Kidney capillary endothelial cell (primary cell): ENCODE results near the gene PTPRE.

Experiments used
- DNase-seq: peaks from one replicate; pipeline ENCODE4 v3.0.0-alpha.2; 2018; ENCODE audit warnings: low spot score

The PTPRE gene

DNA sequence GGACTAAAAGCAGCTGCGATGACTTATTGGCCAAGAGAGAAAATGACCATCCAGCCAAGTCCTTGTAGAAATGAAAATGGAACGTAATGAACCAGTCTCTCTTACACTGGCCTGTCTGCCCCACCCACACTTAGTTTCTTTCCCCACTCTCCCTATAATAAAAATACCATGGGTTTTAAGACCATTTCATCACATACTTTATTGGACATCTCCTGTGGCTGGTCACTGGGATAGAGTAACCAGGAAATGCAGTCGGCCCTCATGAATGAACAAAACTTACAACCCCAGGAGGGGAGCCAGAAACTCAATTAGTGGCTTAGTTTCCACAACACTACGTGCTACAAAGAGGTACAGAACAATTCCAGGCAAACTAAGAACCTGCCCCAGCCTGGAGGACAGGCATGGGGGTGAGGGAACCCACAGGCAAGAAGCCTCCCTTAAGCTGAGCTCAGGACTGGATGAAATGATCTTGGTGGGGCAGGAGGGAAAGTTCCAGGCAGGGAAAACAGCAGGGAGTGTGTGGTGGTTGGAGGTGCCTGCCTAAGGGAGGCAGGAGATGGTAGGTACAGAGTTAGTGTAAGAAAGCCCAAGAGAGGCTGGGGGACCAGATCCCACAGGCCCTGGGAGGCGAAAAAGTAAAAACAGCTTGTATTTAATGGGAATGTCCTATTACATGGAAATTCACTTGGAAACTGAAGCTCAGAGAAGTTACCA is 189.7 kb downstream of the PTPRE start:
- DNase-seq: no peak

DNA sequence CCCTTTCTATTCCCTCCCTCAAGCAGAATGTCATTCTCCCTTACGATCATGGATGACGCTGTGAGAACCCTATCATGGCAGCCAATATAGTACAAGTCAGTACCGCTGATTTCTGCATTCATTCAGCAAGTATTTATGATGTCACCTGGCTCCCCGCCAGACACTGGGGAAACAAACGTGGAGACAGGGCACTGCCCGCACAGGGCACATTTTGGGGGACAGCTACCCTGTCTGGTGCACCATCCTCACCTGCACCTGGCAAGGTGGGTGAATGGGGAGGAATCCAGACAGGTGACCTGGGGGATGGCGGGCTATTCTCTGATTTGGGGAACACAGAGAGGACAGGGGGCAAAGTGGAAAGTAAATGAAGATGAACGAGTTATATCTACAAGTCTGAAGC is 190.9 kb downstream of the PTPRE start:
- no peak for DNase-seq

DNA sequence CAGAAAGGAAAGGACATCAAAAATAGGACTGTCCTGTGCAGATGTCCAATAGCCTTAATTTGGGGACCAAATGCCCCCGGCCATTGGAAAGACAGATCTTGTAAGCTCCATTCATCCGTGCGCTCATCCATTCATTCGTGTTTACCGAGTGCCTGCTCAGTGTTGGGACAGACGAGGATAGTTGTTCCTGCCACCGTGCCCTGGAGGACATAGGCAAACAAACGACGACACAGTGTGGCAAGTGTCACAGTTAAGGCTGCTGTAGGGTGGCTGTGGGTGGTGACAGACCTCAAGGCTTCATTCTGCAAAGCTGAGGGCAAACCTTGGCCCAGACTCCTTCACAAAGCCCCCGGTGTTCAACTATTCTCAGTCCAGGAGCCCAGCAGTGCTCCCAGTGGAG is 191.7 kb downstream of the PTPRE start:
- DNase-seq: no peak

DNA sequence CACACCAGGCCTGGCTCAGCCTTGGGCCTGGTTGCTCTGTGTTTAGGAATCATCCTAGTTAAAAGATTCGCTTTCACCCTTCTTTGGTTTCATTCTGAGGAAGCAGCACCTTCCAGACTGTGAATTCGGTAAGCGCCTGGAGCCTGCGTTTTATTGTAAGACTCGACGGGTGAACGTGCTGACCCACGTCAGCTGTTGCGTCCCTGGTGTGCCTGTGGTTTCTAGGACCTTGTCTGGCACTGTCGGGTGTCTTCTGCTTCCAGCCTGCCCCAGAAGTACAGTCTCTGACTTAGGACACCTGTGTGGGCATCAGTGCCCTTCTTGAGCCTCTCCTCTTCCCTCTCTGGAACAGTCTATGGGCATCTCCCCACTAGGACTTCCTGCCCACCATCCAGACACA is 193.0 kb downstream of the PTPRE start:
- DNase-seq: no peak

DNA sequence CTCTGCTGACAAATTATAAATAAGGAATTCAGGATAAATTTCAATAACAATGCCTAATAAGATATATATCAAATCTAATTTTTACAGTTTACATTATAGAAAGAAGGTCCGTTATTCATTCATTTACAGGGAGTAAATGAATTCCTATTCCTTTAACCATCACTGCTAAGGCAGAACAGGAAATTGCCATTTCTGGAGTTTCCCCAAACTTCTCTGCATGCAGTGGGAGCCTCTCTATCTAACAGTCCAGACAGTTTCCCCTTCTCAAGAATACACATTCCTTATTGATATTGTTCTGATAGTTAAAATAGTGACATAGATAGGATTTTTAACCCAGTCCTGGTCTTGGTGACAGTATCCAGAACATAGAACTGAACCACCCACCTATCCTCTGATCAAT is 195.0 kb downstream of the PTPRE start:
- no peak for DNase-seq

DNA sequence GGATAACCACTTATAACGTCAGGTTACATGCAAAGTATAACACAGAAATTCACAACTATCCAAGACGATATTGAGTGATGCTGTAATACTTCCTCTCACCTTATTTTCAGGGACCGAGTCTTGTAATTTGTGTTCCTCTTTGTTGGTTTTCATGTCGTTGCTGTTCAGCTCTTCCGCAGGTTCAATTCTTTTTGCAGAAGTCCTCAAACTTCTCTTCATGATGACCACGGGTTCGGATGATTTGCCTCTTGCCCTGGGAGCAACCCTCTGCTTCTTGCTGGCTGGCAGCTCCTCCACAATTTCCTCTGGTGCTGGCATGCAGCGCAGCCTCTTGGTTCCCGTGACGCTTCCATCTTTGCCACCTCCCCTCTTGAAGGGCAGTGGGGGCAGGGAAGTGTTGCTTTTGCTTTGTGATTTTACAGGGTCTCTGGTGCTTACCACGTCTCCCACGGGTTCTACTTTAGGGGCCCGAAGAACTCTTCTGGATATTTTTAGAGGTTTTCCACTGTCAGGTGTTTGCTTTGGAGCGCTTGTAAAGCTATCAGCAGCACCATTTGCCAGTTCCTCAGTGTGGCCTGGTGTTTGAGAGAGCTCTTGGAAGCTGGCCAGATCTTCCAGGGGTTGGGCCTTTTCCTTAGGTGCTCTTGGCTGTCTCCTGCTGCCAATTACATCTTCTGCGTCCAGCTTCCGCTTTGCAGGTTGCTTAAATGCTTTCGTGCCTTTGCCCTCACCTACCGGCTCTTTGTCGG is 195.8 kb downstream of the PTPRE start:
- no peak for DNase-seq

DNA sequence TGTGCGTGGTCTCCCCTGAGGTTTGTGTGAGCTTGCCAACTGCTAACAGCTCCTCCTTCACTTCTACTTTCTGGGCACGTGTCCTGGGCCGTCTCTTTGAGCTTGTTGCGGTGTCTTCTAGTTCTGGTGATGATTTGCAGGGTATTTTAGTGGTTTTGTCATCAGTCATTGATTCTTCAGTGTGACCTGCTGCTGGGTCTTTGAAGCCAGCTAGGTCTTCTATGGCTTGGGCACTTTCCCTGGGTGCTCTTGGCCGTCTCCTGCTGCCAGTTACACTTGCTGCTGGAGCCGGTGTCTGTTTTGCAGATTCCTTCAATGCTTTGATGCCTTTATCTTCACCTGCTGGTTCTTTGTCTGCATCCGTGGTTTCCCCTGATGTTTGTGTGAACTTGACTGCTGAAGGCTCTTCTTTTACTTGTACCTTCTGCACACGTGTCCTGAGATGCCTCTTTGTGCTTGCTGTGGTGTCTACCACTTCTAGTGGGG is 196.4 kb downstream of the PTPRE start:
- DNase-seq: no peak

DNA sequence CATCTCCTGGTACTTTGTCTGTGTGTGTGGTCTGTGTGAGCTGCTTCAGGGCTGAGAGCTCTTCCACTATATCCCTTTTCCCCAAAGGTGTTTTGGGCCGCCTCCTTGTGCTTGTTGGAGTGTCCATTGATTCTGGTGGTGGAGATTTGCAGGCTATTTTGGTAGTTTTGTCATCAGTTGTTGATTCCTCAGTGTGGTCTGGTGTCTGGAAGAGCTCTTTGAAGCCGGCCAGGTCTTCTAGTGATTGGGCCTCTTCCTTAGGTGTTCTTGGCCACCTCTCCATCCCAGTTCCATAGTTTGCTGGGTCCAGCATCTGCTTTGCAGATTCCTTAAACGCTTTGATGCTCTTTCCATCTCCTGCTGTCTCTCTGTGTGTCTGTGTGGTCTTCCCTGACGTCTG is 198.5 kb downstream of the PTPRE start:
- DNase-seq: no peak

DNA sequence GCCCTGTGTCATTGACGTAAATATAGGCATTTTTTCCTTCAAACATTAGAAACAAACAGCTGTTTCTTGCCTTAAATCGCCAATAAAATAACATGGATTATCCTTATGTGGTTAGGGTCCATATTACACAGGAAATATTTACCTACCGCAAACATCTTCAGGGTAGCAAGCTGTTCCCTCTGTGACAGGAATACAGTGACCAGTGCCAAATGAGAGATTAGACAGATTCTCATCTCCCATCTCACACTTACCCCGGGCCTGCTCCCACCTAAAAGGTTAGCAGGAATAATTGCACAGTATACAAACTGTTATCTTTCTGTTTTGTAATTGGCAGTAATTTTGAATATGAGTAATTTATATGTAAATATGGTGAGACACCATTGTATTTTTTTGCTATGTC is 202.8 kb downstream of the PTPRE start:
- DNase-seq: no peak

DNA sequence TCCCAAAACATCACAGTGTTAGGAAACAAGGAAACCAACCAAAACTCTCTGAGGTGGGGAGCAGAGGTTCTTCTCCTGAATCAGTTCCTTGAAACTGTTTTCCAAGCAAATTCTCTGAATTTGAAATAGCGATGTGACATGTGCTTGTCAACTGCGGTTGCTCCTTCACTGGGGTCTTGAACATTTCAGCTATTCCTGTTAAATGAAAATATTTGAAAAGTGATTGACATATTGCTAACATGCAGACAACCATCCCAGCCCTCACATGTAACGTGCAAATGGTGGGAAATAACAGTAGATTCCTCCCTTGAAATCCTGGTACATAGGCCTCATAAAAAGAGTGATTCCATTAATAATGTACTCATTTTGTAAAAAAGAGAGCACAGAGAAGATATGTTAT is 203.4 kb downstream of the PTPRE start:
- no peak for DNase-seq

DNA sequence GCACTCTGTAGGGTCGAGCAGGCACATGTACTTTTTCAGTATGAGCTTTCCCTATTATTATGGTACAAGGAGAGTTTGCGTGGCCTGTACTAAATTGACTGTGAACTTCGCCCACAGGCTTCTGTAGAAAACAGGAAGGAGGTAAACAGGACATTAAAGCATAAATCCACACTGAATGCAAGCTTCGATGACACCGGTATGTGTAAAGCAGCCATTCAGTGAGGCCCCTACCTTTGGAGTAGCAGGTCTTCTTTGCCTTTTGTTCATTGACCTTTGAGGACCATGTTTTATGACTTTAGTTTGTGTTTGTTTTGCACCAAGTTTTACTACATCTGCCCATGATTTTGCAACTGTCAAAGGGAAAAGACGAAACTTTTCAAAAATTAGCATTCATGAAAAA is 204.8 kb downstream of the PTPRE start:
- DNase-seq: no peak

DNA sequence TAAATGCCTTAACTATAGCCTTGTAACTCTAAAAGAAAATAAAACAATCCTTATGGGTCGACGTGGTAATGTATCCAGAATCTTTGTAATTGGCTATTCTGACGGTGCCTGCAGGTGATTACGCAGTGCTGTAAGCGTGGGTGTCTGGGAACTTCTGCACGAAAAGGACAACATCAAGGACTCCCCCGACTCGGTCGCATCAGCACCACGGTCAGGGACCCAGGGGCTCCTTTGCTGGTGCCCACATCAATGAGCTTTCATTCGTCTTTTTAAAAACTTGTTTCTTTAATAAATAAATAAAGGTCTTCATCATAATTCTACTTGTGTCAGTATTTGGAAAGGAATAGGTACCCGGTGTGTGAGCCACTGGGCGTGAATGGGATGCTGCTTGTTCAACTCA is 206.1 kb downstream of the PTPRE start:
- no peak for DNase-seq

DNA sequence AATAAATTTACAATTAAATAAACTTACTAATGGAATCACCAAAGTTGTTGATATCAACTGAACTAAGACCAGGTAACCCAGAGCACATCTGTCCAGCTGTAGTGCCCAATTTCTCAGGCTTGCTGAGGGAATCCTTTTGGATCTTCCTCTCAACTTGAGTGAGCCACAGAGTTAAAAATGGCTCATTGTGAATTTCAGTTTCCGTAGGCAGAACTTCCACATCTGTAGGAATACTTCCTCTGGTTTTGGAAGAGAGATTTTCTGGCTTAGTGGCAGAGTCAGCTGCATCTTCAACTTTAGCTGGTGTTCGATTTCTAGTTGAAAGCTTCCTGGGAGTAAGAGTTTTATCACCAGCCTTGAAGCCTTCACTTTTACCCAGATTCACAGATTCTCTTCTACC is 208.0 kb downstream of the PTPRE start:
- no peak for DNase-seq

DNA sequence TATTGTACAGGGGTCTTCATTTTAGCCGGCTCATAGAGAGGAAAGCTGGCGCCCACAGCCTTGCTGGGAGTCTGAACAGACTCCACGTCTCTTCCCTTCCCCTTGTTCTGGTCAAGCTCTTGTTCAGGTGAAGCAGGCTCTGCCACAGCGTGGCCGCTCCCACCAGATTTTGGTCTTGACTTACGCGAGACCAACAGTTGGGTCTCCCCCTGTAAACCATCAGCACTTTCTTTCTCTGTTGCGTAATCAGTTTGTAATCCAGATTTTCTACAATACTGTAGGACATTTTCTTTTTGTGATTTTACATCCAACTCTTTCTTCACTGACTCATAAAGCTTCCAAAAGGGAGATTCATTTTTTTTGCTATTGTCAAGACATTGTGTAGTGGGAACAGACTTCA is 208.5 kb downstream of the PTPRE start:
- DNase-seq: no peak

DNA sequence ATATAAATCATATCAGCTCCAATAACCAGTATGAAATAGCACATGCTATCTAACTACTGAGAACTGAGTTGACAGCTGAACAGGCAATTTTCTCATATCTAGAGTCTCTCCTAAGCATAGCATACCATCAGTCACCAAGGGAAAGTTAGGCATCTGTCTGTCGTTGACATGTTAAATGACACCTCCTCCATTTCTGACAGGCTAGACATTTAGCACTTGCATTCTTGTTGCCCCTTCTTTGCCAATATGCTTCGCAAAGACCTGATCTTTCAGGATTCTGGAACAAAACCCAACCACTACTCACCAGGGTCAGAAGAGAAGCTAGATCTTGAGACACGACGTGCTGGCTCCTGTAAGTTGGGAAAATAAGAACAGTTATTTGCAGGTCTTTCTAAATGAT is 209.3 kb downstream of the PTPRE start:
- no peak for DNase-seq

DNA sequence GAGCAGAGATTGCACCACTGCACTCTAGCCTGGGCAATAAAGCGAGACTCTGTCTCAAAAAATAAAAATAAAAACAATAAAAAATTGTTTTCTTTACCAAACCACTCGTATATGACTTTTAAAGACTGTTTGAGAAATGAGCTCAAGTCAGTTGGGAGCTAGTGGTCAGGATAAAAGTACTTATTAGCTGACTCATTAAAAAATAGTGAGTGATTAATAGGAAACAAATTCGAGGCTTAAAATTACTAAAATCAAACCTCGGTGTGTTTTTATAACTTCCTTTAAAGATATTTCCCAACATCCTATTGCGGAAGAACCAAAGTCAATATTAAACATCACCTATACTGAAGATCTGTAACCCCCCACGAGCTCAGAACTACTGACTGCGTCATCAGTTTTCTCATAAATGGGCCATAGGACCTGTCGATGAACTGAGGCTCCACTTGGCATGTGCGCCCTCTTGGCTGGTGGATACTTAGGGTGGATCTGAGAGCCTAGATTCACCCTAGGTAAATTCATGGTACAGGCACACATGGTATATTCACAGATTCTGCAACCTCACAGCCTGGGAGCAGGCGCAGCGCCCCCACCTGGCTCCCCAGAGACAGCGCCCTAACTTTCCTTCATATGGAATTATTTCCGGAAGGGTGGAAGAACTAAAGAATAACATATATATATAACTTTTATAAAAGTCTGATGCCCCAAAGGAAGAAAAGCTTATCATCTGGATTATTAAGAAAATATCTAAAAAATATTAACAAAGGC is 210.1 kb downstream of the PTPRE start:
- DNase-seq: no peak

DNA sequence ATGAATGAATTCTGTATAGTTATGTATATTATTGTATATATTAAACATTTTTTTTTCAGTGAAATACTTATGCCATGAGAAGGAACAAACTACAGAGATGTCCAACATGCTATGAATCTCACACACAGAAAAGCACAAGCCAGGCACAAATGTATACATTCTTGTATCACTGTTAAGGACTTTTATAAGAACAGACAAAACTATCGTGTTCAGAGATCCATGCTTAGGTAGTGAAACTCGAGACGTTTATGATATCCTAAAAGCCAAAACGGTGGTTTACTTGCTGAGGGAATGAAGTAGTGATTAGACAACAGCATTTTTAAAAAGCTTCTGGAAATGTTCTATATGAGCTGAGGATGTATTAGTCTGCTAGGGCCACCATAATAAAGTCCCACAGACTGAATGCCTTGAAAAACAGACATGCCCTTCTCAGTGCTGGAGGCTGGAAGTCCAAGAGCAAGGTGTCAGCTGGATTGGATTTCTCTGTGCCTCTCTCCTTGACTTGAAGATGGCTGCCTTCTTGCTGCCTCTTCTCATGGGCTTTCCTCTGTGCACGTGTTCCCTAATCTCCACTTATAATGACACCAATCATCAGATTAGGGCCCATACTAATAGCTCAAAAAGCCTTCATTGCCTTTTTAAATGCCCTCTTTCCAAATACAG is 215.0 kb downstream of the PTPRE start:
- no peak for DNase-seq

DNA sequence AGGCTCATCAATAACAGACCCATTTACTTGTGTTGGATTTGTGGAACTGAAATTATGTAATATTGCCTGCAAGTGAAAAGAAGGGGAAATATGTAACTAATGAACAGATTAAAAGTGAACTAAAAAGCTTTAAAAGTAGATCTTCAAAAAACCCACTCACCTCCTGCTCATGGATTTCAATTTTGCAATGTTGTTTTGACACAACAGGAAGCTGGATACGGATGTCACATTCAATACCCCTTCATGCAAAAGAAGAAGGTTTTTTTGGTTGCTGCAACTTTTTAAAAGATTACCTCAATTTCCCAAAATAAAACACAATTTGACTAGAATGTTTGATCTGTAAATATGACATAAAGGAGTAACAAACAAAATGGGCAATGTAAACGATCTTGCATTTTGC is 216.0 kb downstream of the PTPRE start:
- no peak for DNase-seq

DNA sequence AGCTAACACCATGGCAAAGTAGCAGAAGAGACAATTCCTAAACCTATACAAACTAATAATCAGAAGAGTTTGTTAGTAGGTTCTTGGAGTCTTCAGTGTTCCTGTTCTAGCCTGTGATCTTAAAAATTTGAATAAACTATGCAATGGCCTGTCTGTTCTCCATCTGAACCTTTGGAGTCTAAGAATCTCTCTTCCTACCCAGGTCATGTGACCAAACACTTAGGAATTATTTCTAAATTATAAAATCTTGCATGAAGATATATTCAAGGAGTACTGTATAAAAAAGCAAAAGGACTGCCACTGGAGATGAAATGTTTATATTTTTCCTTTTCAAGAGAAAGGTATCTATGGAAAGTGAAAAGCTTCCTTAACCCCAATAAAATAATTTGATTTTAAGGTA is 216.9 kb downstream of the PTPRE start:
- no peak for DNase-seq

DNA sequence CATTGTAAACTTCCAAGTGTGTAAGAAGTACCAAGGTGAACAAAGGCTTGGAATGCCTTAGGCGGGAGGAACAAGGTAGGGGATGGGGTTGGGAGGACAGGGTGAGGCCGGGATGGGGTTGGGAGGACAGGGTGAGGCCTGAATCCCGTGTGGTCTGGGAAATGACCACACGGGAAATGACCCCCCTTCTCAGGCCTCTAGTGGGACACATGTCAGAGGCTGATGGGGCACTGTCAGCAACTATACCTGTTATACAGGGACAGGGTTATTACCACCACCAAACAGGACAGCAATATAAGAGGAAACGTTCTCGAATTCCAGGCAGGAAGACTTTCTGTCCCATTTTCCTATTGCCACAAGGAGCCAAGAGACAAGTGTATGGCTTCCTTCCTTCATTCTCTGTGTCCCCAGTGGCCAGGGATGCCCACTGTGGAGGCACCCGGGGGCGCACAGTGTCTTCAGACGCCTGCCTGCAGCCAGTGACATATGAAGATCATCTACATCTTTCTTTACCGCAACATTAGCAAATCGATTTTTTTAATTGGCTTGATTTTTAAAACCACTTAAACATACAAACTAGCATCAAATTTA is 218.0 kb downstream of the PTPRE start:
- no peak for DNase-seq

DNA sequence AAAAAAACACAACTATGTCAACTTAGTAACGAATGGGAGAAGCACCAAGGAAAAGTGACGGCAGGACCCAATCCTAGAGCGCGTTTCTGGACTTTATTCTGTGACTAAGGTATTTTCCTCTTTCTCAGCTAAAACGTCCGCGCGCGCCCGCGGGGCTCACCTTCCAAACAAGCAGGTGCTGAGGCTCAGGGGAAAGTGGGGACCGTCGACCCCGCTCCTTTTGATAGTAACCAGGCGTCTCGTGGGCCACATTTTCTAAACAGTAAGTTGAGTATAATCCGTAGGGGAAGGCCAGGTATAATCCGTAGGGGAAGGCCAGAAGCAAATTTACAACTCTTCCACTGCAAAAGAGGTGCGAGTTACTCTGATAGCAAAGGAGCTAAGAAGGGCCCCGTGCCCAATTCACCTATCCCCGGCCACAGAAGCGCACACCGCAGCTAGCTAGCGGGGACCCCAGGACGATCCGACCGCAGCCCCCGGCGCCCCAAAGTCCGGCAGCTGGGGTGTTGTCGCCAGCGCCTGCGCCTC is 218.6 kb downstream of the PTPRE start:
- DNase-seq: no peak
